GM23248 (cell line): ENCODE data around the gene SCN4A. TPM values are rescaled to one million over a fixed set of nuclear protein-coding genes. Genes with fewer than 3 reads are reported as not detected.
"Not testable (repeated sequence)": the region's sequence is repeated elsewhere in the genome, so short reads cannot be mapped to it uniquely, and the experiment has no call there.

ENCODE experiments used
- DNase-seq: peaks from one replicate; pipeline ENCODE4 v3.0.0-alpha.2; 2015
- H2AFZ ChIP-seq: fragments of 200-600 bp; sonication (generic); 2 replicates; pipeline ENCODE4 v1.6.1; 2016; ENCODE audit warnings: antibody characterized with exemption
- H3F3A ChIP-seq: fragments of 200-600 bp; sonication (generic); 2 replicates; pipeline ENCODE4 v1.6.1; 2016; ENCODE audit warnings: mild to moderate bottlenecking, antibody characterized with exemption, mixed run types; ENCODE audit not compliant: insufficient read depth
- H3K27ac ChIP-seq: fragments of 200-600 bp; sonication (generic); 2 replicates; pipeline ENCODE4 v1.5.1; 2016; ENCODE audit warnings: mild to moderate bottlenecking
- H3K27me3 ChIP-seq: fragments of 200-600 bp; sonication (generic); replicated peaks from 2 replicates; pipeline ENCODE4 v1.6.1; 2016; ENCODE audit warnings: mild to moderate bottlenecking; ENCODE audit not compliant: insufficient read depth
- H3K36me3 ChIP-seq: fragments of 200-600 bp; sonication (generic); 2 replicates; pipeline ENCODE4 v1.6.1; 2016; ENCODE audit warnings: low read depth, mild to moderate bottlenecking
- H3K4me1 ChIP-seq: fragments of 200-600 bp; sonication (generic); 2 replicates; pipeline ENCODE4 v1.6.1; 2016; ENCODE audit warnings: mild to moderate bottlenecking; ENCODE audit not compliant: insufficient read depth
- H3K4me2 ChIP-seq: fragments of 200-600 bp; sonication (generic); one replicate; pipeline ENCODE4 v1.6.1; 2016; ENCODE audit warnings: mild to moderate bottlenecking; ENCODE audit not compliant: unreplicated experiment
- H3K4me3 ChIP-seq: fragments of 200-600 bp; sonication (generic); 2 replicates; pipeline ENCODE4 v1.5.1; 2016; ENCODE audit warnings: mild to moderate bottlenecking
- H3K79me2 ChIP-seq: fragments of 200-600 bp; sonication (generic); 2 replicates; pipeline ENCODE4 v1.6.1; 2016; ENCODE audit warnings: mild to moderate bottlenecking; ENCODE audit not compliant: insufficient read depth
- H3K9ac ChIP-seq: fragments of 200-600 bp; sonication (generic); 2 replicates; pipeline ENCODE4 v1.6.1; 2016; ENCODE audit warnings: mild to moderate bottlenecking
- H3K9me2 ChIP-seq: fragments of 200-600 bp; sonication (generic); 2 replicates; pipeline ENCODE4 v1.6.1; 2016; ENCODE audit warnings: mixed run types, mild to moderate bottlenecking, moderate library complexity; ENCODE audit not compliant: insufficient read depth
- H3K9me3 ChIP-seq: fragments of 200-600 bp; sonication (generic); one replicate; pipeline ENCODE4 v1.6.1; 2017; ENCODE audit warnings: low read depth
- H4K20me1 ChIP-seq: fragments of 200-600 bp; sonication (generic); 2 replicates; pipeline ENCODE4 v1.6.0; 2016; ENCODE audit not compliant: insufficient read depth
- EZH2 ChIP-seq: fragments of 200-600 bp; sonication (generic); IDR thresholded peaks from 2 replicates; pipeline ENCODE4 v1.6.1; 2018; ENCODE audit warnings: antibody characterized with exemption, mild to moderate bottlenecking; ENCODE audit not compliant: insufficient read depth, poor library complexity, severe bottlenecking
- EZH2phosphoT487 ChIP-seq: fragments of 200-600 bp; sonication (generic); IDR thresholded peaks from 2 replicates; pipeline ENCODE4 v1.6.1; 2018; ENCODE audit warnings: antibody characterized with exemption, moderate library complexity, mild to moderate bottlenecking, low read depth; ENCODE audit not compliant: insufficient read depth
- WGBS, 2 experiments: methylation state at CpG; one replicate each; pipeline ENCODE4 v1.1.6; 2015 to 2017; ENCODE audit warnings: low lambda C conversion rate in 2 of 2, low coverage in 1 of 2; ENCODE audit errors: missing lambda C conversion rate in 2 of 2; 5-methylcytosine and 5-hydroxymethylcytosine counted together
- in situ Hi-C: fragments of 300-500 bp; cut with MboI; formaldehyde crosslinking; loops from 2 replicates; pipeline ENCODE4 v1.15.0; 2020
- polyA plus RNA-seq: library from polyadenylated mRNA; unstranded; fragments of >200 nt; fragmentation: Nextera tagmentation; extraction: Ambion mirVana; gene quantifications from 2 replicates; pipeline ENCODE4 v1.2.1, GENCODE V29; 2016
- total RNA-seq: library from RNA; depleted of rRNA; stranded (reverse); fragments of >200 nt; shearing (Covaris generic); gene quantifications from 2 replicates; pipeline ENCODE4 v1.2.3, GENCODE V29; 2014

The SCN4A gene
- total and polyA plus RNA-seq, 2 experiments from 2014 or later, result not detected

DNA sequence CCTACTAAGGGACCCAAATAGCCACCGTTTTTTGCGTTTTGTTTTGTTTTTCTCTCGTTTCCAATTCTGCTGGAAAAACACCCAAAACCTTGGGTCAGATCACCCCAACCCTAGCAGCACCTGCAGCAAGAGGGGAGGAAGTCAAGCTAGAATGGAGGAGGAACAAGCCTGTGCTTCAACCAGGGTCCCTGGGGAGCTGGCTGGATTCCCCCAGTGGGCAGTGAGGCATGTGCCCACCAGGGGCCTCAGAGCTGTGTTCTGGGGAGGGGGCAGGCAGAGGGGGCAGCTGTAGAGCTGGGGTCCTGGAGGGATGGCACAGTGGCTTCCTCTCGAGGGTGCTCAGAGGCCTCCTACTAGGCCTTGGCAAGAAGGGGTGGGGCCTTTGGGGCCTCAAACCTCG lies 47.1 kb downstream of the SCN4A start:
- DNase-seq, result no peak
- Histone ChIP-seq H3K36me3 (no peaks in the 10 kb centered on the region), H3K9me3 (no peaks in the 10 kb centered on the region), H3K9me2 (no peaks in the 10 kb centered on the region), H3K27ac (no peak overlapping the region), H2AFZ (no peak overlapping the region), H3K27me3 (no peaks in the 10 kb centered on the region), H3F3A (no peaks in the 10 kb centered on the region), H3K4me3 (no peak overlapping the region), H3K4me1 (no peaks in the 10 kb centered on the region), H3K79me2 (no peaks in the 10 kb centered on the region), H4K20me1 (no peaks in the 10 kb centered on the region), H3K4me2 (no peak overlapping the region), H3K9ac (no peak overlapping the region)
- in situ Hi-C loops, result loop anchor here (10.0 kb wide), 2 partner anchors 99 to 209 kb away; partner anchors contain the start of genes ERN1 and ICAM2
- 65% methylated on average over 5 of the region's 5 CpGs for WGBS, 2 experiments
- TF ChIP-seq EZH2phosphoT487, result no peak
- TF ChIP-seq EZH2, result no peak

- H3K79me2 ChIP-seq, H3K27ac ChIP-seq, H3K4me2 ChIP-seq, H3K9ac ChIP-seq, H3K4me3 ChIP-seq, H3K27me3 ChIP-seq, H4K20me1 ChIP-seq, H3K9me2 ChIP-seq, H3K9me3 ChIP-seq, H3K36me3 ChIP-seq, H2AFZ ChIP-seq, DNase-seq, H3K4me1 ChIP-seq, H3F3A ChIP-seq: not testable (repeated sequence)
- in situ Hi-C loops, result loop anchor here (10.0 to 25.0 kb wide), 3 partner anchors 102 to 365 kb away; partner anchors contain the start of genes ERN1 and ICAM2
- 61 to 62% methylated on average over 9 of the region's 9 CpGs for WGBS, 2 experiments
Observed at GRCh38 chr17:63922402-63922801, 50.3 kb downstream of the SCN4A start.

DNA sequence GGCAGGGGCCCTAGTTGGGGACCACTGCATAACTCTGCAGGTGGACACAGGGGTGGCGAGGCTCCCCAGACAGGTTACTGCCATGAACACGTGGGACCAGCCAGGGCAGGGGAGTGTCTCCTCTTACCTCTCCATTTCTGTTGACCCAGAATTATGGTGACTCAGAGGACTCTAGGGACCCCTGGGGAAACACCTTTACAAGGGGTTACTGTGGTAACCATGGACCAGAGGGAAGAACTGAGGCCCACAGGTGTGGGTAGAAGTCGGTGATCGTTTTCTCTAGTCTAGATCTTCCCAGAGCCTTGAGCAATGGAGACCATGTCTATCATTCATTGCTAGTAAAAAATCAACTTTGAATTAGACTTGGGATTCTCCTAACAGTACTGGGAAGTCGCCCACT lies 51.9 kb downstream of the SCN4A start:
- not testable (repeated sequence) for DNase-seq, H4K20me1 ChIP-seq, H3K9me2 ChIP-seq, H3K27ac ChIP-seq, H3K27me3 ChIP-seq, H3F3A ChIP-seq, H3K79me2 ChIP-seq, H3K4me3 ChIP-seq, H3K4me1 ChIP-seq, H3K4me2 ChIP-seq, H3K9me3 ChIP-seq, H2AFZ ChIP-seq, H3K36me3 ChIP-seq, H3K9ac ChIP-seq
- in situ Hi-C loops, result loop anchor here (10.0 to 25.0 kb wide), 3 partner anchors 104 to 367 kb away; partner anchors contain the start of genes ERN1 and ICAM2
- 85 to 87% methylated on average over 5 of the region's 5 CpGs for WGBS, 2 experiments

- H3K9me3 ChIP-seq, DNase-seq, H3K9ac ChIP-seq, H3K27ac ChIP-seq, H2AFZ ChIP-seq, H3K4me1 ChIP-seq, H3K27me3 ChIP-seq, H3K79me2 ChIP-seq, H4K20me1 ChIP-seq, H3F3A ChIP-seq, H3K4me2 ChIP-seq, H3K4me3 ChIP-seq, H3K9me2 ChIP-seq, H3K36me3 ChIP-seq: not testable (repeated sequence)
- WGBS, 2 experiments, result 53 to 61% methylated on average over 6 of the region's 6 CpGs
- in situ Hi-C loops, result loop anchor here (10.0 to 25.0 kb wide), 3 partner anchors 105 to 367 kb away; partner anchors contain the start of genes ERN1 and ICAM2
Observed at GRCh38 chr17:63920050-63920449, 52.7 kb downstream of the SCN4A start.

GRCh38 chr17:63919311-63919723 lies 53.4 kb downstream of the SCN4A start:
- H3K27ac ChIP-seq, result no peak overlapping the region
- in situ Hi-C loops, result loop anchor here (25.0 kb wide), 1 partner anchor 368 kb away; no protein-coding TSS in a partner anchor
- no peaks in the 10 kb centered on the region for H4K20me1 ChIP-seq
- H3F3A ChIP-seq, result no peaks in the 10 kb centered on the region
- TF ChIP-seq EZH2 (no peak), EZH2phosphoT487 (no peak)
- WGBS, 2 experiments, result 19 to 25% methylated on average over 8 of the region's 8 CpGs
- H3K9ac ChIP-seq, result no peak overlapping the region
- no peaks in the 10 kb centered on the region for H3K79me2 ChIP-seq
- H3K27me3 ChIP-seq, result peaks cover 13% of the 10 kb centered on the region; the same call in 1 of the 2 replicates
- H3K4me1 ChIP-seq, result no peaks in the 10 kb centered on the region
- H3K4me3 ChIP-seq, result no peak overlapping the region
- no peaks in the 10 kb centered on the region for H3K9me2 ChIP-seq
- H3K4me2 ChIP-seq, result no peak overlapping the region
- no peaks in the 10 kb centered on the region for H3K36me3 ChIP-seq
- no peak overlapping the region for H2AFZ ChIP-seq
- no peaks in the 10 kb centered on the region for H3K9me3 ChIP-seq
- DNase-seq, result peak; percentile 72

- 36 to 41% methylated on average over 9 to 10 of the region's 10 CpGs for WGBS, 2 experiments
- in situ Hi-C loops, result loop anchor here (25.0 kb wide), 1 partner anchor 368 kb away; no protein-coding TSS in a partner anchor
- not testable (repeated sequence) for H3K4me1 ChIP-seq, H4K20me1 ChIP-seq, H3F3A ChIP-seq, H3K27ac ChIP-seq, H3K9ac ChIP-seq, H2AFZ ChIP-seq, H3K79me2 ChIP-seq, DNase-seq, H3K4me3 ChIP-seq, H3K4me2 ChIP-seq, H3K9me3 ChIP-seq, H3K9me2 ChIP-seq, H3K36me3 ChIP-seq
- H3K27me3 ChIP-seq, result peaks cover 13% of the 10 kb centered on the region; the same call in 1 of the 2 replicates
Observed at GRCh38 chr17:63918789-63919305, 53.9 kb downstream of the SCN4A start, which contains the start of gene GH1. TSS of gene GH1 (minus strand) at chr17:63918839. CDS start at chr17:63918776, 63 bp downstream.
